Measurements from ENCODE around the gene TMEM245.

DNA sequence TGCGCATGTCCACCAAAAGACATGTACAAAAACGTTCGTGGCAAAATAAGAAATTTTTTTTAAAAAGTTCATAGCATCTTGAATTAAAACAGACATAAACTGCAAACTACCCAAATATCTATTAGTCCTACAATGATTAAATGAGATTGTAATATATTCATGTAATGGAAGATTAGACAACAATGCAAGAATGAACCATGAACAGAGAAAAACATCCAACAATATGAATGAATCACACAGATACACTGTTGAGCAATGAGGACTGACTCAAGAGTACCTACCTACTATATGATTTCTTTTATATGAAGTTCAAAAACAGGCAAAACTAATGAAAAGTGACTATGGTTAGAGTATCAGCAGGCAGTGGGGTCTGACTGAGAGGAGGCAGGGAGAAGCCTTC, 88.5 kb downstream of the TMEM245 start:
- TF ChIP-seq CTCF (IDR thresholded peaks at IDR 0.05) (no peak), POLR2A (IDR thresholded peaks at IDR 0.05) (no peak)
